ACHN (cell line): ENCODE data around the gene PDE4D.

Source experiments
- DNase-seq: peaks from one replicate; pipeline ENCODE4 v3.0.0-alpha.2; 2015
- in situ Hi-C: cut with HindIII; loops from 2 replicates; pipeline ENCODE4 v1.10.0; 2017; ENCODE audit warnings: low sequenced_read_pairs, low pct_ligation_motif_present, low pct_unique_long_range_greater_than_20kb

PDE4D gene

DNA sequence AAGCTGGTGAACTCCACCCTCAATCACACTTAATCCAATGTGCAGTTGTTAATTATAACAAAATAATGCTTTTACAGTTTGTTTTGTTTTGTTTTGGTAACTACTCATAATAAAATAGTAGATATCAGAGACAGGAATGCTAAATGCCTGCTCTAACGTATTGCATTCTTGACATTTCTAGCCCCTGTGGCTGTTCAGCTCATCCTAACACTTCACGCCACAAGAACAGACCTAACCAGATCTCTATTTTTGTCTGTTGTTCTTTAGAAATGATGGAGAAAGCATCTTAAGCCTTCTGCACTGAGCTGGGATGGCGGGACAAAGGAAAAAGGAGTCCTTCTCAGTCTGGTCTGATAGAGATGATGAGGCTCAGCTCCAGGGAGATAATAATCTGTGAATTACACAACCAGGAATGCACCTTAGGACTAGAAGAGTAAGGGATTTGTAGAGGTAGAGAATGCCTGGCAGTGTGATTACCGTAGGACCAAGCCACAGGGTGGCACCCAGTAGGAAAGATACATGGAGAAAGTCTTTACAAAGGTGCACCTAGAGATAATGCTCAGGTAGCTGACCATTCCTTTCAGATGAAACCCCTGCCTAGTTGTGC lies 628.8 kb downstream of the PDE4D start:
- in situ Hi-C loops, result no loop called here
- no peak for DNase-seq

DNA sequence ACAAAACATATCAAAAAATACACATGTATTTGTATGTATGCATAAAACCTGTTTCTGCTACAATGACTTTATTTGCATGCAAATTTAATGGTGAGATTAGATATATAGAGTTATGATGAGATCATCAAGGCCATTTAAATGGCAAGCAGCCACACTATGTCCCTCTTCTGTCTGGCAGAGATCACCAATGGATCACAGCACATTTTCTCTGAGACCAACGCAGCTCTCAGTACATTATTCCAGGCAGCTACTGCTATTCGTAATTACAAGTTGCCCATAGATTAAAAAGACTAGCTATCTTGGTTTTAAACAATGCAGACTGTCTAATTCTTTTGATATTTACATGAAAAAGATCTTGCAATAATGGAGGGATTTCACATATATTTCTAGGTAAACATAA lies 629.5 kb downstream of the PDE4D start:
- in situ Hi-C loops, result no loop called here
- no peak for DNase-seq

DNA sequence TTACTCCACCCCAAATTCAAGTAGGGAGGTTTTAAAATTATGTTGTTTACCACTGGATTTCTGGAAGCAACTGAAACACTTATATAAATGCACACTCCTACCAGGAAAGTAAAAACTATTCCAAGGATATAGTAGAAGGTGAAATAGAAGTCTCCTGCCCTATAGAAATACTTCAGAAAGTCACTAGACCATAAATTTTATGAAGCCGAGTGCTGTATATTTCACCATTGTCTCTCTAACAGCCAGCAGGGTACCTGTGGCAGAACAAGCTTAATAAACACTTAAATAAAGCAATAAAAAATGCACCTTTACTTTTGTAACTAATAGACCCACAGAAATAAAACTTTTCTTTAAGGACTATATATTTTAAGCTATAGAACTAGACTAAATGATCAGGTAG lies 631.6 kb downstream of the PDE4D start:
- DNase-seq, result no peak
- in situ Hi-C loops, result no loop called here

DNA sequence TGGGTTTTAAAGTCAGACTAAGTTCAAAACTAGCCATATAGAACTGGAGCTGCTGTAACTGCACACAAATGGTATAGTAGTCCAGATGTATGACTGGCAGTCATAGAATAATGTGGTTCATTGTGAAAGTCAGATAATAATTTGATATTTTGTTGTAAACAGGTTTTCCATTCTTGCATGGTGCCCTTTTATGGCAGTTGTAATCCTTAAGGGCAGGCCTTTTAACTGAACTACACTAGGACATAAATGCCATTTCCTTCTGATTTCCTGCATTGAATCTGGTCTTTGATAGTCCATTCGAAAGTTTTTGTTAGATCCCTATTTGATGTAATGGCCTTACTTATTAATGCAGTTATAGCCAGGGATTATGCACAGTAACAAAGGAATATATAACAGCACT lies 632.6 kb downstream of the PDE4D start:
- in situ Hi-C loops, result no loop called here
- DNase-seq, result no peak

DNA sequence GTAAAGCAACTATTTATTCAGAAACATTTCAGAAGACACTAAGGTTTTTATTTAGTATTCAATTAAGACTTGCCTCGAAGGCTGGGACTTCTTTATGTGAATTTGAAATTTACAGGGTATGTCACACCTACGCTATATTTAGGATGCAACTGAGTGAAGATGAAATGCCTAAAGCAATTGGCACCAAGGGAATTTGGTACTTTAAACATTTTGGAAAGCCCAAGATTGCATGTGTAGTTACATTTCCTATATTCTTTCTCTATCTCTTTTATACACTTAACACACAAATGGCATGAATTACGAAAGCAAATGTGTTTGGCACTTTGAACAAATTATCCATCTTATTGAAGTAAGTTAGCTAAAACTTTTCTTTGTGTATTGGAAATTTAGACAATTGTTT lies 633.3 kb downstream of the PDE4D start:
- DNase-seq, result no peak
- in situ Hi-C loops, result no loop called here

DNA sequence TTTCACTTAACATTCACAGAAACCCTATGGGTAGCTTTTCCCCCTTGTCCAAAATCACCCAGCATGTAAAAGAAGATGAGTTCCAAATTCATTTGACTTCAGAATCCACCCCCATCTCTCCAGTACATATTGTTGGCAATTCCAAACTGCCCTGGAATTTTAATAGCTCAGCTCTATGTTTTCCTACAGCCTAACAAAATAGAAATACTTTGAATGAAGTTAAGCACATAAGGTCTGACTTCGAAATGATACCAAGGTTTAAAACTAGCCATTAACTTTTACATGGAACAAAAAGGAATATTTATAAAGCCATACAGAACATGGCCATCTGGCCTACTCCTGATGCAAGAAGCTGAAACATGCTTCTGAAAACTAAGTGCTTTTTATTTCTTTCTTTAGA lies 634.3 kb downstream of the PDE4D start:
- DNase-seq, result no peak
- in situ Hi-C loops, result no loop called here

DNA sequence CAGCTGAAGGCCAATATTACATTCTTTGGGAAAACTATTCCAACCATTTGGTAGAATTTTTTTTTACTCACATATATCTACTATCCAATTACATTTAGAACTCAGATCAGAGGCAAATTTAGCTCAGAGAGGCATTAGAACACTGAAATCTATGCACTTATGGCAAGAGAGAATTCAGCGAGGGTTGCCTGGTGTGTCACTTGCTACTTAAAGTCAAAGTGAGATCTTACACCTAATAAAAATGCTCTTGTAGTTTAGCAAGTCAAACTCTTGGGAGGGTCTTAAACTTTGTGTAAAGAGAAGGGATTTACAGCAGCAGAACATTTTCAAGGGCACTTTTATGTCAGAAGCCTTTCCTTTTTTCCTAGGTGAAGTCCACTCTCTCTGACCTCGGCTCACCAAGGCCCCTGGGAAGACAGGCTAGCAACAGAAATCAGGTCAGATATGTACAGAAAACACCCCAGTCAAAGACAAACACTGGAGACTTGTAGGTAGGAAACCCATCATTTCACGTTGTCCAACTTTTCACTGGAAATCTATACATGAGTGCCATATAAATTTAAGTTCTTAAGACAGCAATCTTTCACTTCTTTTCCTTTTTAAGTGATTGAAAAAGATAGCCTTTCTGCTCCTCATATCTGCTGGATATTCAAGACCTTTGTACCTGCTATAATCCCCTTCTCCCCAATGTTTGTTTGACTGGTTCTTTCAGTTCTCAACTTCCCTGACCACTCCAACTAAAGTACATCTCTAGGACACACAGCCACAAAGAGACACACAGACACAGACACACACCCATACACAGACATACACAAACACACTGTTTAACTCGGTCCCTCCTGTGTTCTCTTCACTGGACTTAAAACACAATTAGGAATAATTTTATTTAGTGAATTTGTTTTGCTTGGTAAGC lies 635.8 kb downstream of the PDE4D start:
- in situ Hi-C loops, result no loop called here
- DNase-seq, result no peak

DNA sequence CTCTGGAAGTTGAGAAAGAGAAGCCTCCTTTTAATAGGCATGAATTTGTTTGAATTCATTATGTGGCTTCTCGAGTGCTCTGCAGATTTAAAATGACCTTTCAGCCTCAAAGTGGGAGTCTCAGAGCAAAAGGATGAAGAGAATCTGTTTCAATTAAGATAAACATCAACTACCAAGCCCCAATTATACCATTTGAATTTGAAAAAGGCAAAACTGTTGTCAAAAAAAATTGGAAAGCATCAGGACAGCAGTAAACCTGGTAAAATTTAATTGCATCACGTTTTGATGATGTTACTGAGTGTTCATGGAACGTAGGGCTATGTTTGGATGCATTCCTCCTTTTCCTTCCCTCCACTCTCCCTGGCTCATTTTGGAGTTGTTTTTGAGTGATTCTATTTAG lies 637.2 kb downstream of the PDE4D start:
- no peak for DNase-seq
- in situ Hi-C loops, result no loop called here

DNA sequence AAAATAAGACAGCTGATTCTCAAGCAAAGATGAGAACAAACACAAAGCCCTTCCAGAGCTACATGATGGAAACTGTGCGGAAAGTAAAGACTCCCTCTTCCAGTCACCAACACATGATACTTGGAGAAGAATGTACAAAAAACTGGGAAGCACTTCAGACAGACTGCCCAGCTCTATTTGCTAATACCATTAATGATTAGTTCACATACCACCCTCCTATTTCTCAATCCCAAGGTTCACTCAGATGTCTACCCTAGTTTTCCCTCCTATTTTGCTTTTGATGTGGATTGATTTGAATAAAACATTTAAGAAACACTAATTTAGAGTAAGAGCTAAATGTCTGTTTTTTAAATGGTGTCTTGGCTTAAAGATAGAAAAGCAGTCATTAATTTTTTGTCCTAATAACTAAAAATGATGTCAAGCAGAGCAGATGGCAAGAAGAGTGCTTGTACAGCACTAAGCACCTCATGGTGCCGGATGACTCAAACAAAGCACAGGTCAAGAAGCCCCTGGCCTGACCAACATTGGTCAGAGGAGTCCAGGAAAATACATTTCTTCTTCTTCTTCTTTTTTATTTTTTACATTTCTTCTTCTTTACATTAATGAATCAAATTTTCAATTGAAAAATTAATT lies 639.4 kb downstream of the PDE4D start:
- DNase-seq, result no peak
- in situ Hi-C loops, result no loop called here

DNA sequence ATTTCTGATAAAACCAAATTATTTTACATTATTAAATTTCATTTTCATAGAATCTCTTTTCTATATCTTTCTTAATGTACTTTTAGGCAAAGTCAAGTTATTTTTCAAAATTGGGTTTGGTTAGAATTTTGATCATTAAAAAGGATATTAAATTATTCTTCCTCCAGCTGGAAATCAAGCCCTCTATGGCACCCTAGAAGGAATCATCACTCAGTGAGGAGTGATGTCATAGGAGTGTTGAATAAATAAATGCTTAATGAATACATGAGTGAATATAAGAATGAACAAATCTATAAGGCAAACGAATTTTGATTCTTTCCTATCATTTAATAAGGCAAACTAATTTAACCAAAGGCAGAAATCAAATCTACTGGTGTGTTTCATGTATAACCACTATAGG lies 639.9 kb downstream of the PDE4D start:
- in situ Hi-C loops, result no loop called here
- no peak for DNase-seq

DNA sequence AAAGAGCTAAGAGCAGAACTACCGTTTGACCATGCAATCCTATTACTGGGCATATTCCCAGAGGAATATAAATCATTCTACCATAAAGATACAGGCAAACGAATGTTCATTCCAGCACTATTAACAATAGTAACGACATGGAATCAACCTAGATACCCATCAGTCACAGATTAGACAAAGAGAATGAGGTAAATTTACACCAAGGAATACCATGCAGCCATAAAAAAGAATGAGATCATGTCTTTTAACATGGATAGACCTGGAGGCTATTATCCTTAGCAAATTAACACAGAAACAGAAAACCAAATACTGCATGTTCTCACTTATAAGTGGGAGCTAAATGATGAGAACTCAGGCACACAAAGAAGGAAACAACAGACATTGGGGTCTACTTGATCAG lies 641.9 kb downstream of the PDE4D start:
- no peak for DNase-seq
- in situ Hi-C loops, result no loop called here

DNA sequence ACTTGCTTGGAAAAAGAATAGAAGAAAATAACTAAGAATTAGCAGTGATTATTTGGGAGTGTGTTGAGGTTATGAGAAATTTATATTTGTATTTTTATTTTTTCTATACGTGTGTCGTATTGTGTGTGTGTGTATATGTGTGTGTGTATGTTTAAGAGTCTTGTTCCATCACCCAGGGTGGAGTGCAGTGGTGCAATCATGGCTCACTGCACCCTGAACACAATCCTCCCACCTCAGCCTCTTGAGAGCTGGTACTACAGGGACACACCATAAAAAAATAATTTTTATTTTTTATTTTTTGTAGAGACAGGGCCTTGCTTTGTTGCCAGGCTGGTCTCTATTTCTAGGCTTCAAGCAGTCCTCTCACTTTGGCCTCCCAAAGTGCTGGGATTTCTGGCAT lies 643.8 kb downstream of the PDE4D start:
- in situ Hi-C loops, result no loop called here
- no peak for DNase-seq

DNA sequence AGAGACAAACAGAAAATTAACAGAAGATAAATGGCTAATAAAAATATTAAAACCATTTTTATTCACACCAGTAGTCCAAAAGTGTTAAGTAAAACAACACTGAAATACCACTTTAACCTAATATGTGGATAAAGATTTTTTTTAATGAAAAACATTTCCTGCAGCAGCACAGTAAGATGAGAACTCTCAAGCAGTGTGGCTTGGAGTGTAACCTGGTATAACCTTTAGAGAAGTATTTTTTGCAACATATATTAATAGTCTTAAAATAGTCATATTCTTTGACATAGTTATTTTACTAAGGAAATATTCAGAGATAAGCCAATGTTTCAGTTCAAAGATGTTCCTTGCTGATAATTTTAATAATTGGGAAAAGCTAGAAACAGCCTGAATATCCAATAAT lies 644.4 kb downstream of the PDE4D start:
- no peak for DNase-seq
- in situ Hi-C loops, result no loop called here

DNA sequence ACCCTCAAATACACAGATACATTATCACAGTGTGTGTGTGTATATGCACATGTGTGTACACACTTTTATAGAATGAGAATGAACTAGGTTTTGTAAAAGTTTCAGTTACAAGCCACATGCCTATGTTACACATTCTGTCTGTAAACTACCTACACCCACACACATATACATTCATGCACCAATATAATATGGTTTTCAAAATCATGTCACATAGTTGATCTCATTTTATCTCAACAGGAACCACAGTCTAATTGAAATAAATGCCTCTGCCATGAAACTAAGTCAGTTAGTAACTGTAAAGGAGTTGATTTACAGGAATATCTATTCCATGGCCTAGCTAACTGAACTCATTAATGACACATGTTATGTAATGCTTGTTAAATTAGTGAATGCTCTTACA lies 646.6 kb downstream of the PDE4D start:
- in situ Hi-C loops, result no loop called here
- DNase-seq, result no peak

DNA sequence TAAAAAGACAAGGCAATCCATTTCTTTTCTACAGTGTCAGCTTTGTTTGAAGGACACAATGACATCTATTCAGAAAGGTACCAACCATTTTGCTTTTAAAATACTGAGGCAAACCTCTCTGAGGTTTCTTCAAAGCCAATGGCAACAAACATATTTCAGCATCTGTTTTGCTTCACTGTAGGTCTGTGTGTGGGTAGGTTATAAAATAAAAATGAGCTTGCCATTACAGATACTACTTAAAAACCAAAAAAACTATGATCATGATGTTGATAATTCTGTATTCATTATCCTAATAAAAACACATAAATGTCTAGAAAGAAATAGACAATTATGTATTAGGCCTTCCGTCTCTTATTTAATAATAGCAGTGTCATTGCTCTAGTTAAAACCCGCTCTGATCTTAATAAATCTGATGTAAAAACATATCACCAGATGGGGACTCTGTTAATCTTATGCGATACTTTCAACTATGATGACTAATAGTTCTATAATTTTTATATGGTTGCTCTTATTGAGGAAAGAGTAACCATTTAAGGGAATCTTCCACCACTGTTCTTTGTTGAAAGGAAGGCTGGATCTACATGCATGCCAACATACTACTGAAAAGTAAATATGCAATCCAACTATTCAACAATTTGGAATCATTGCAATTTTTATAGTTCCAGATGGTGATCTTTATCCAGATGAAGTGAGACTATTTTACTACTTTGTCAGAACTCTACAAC lies 647.2 kb downstream of the PDE4D start:
- in situ Hi-C loops, result no loop called here
- no peak for DNase-seq

DNA sequence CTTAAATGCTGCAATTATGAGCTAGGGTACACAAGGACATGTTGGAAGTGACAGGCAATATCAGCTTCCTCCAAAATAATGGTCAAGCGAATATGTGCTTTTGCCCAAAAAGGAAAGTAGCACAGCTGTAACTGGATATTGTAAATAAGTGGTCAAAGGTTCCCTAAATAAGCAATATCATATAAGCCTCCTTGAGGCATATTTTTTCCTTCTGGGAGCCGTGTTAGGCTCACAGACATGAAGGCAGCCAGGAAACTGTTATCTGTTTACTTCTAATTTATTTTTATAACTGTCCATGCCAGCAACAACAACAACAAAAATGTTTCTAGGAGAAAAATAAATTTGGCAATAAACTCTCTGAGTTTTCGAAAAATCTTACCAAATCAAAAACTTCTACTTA lies 648.3 kb downstream of the PDE4D start:
- in situ Hi-C loops, result no loop called here
- DNase-seq, result no peak

DNA sequence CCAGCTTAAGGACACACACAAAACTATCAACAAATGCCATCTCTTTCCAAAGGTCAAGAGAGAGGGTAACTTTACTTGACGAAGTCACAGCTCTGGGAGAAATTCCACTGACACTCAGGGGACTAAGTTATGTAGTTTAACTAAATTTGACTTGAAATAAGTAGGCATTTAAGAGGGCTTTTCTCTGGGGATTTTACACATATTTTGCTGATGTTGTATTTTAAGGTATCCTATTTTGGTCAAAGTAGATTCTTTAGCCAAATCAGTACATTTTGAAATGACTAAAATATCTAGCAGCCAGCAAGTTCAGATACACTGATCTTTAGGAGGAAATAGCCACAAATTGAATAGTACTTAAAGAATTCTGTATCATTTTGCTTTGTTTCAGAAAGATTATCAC lies 652.0 kb downstream of the PDE4D start:
- in situ Hi-C loops, result no loop called here
- DNase-seq, result no peak

DNA sequence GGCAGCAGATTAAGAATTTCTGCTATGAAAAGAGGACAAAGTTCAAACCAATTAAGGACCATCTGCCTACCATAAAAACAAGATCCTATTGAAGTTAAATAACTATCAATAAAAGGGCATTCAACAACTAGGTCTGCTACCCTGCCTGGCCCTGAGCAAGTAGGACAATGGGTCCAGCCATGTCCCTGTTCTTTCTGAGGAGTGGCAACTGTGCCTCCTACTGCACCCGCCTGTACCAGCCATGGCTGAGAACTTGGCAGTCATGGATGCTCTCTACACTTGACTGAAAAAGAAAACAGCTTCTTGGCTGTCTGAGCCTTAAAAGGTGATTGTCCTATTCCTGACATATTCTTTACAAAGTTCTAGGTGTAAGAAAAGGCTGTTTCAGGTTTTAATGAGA lies 652.4 kb downstream of the PDE4D start:
- DNase-seq, result no peak

More for the DNA sequence above, 652.4 kb downstream of the PDE4D start:
- in situ Hi-C loops, result no loop called here
